ENCODE results near the gene WDFY1. TPM values are rescaled to one million over a fixed set of nuclear protein-coding genes. Genes with fewer than 3 reads are reported as not detected.

Gene WDFY1, protein sequence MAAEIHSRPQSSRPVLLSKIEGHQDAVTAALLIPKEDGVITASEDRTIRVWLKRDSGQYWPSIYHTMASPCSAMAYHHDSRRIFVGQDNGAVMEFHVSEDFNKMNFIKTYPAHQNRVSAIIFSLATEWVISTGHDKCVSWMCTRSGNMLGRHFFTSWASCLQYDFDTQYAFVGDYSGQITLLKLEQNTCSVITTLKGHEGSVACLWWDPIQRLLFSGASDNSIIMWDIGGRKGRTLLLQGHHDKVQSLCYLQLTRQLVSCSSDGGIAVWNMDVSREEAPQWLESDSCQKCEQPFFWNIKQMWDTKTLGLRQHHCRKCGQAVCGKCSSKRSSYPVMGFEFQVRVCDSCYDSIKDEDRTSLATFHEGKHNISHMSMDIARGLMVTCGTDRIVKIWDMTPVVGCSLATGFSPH
- total RNA-seq (ENCODE audit: low replicate concordance), result 119 and 177 TPM in 2 replicates

DNA sequence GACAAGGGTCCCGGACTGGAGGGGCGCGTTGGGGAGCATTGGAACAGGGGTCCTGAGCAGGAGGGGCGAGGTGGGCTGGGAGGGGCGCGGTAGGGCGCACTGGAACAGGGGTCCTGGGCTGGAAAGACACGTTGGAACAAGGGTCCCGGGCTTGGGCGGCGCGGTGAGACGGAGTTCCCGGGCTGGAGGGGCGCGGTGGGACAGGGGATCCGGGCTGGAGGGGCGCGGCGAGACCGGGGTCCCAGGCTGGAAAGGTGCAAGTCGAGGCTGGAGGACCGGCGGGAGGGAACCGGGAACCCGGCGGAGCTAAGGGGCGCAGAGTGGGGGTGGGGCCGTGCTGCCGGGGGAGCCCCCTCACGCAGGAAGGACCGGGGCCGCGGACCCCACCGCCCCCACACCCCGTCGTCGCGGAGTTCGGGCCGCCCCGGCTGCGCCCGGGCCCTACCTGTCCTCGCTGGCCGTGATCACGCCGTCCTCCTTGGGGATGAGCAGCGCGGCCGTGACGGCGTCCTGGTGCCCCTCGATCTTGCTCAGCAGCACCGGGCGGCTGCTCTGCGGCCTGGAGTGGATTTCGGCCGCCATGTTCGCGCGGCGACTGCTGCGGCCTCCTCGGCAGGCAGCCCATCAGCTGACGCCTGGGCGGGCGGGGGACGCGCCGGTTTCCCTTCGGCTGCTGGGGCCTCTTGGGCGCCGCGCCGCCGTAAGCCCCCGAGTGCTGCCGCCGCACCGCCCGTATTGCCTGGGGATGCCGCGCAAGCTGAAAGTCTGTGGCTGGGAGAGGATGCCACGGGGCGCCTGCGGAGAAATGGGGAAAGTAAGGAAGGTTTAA, at the start of gene WDFY1:
WDFY1 (minus strand) TSS at position 633 of the 829 bp plus-strand sequence; CDS start at position 582, 51 bp downstream.
- Histone ChIP-seq H3K4me2 (peak within 1 kb of the TSS; percentile 80), H3K4me3 (peak within 1 kb of the TSS; percentile 76), H3K9me3 (ENCODE audit: low read depth) (no peaks in the 10 kb centered on the region), H3K27me3 (no peaks in the 10 kb centered on the region), H3K79me2 (ENCODE audit: low read depth) (peaks cover 50% of the 10 kb centered on the region), H3K27ac (peak within 1 kb of the TSS; percentile 56), H3K9ac (peak within 1 kb of the TSS; percentile 79), H3K4me1 (peaks cover 24% of the 10 kb centered on the region), H4K20me1 (ENCODE audit: low read depth) (peaks cover 26% of the 10 kb centered on the region), H2AFZ (replicated peaks) (peak within 1 kb of the TSS; percentile 60), H3K36me3 (no peaks in the 10 kb centered on the region), H3F3A (ENCODE audit: low read depth) (peaks cover 16% of the 10 kb centered on the region)
- H3K27me3 Mint-ChIP-seq (ENCODE audit: insufficient read depth, low read depth), result peaks cover 4% of the 10 kb centered on the region
- TF ChIP-seq EZH2phosphoT487 (IDR thresholded peaks at IDR 0.05) (no peak), EZH2 (IDR thresholded peaks at IDR 0.05) (no peak)
- TF ChIP-seq, protein P1, sequence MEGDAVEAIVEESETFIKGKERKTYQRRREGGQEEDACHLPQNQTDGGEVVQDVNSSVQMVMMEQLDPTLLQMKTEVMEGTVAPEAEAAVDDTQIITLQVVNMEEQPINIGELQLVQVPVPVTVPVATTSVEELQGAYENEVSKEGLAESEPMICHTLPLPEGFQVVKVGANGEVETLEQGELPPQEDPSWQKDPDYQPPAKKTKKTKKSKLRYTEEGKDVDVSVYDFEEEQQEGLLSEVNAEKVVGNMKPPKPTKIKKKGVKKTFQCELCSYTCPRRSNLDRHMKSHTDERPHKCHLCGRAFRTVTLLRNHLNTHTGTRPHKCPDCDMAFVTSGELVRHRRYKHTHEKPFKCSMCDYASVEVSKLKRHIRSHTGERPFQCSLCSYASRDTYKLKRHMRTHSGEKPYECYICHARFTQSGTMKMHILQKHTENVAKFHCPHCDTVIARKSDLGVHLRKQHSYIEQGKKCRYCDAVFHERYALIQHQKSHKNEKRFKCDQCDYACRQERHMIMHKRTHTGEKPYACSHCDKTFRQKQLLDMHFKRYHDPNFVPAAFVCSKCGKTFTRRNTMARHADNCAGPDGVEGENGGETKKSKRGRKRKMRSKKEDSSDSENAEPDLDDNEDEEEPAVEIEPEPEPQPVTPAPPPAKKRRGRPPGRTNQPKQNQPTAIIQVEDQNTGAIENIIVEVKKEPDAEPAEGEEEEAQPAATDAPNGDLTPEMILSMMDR (IDR thresholded peaks at IDR 0.05), result no peak
- DNase-seq (ENCODE audit: low spot score), result peak; percentile 95
- H3K4me3 Mint-ChIP-seq, result peak within 1 kb of the TSS; percentile 97
- peaks cover 11% of the 10 kb centered on the region for H3K36me3 Mint-ChIP-seq
- peak within 1 kb of the TSS; percentile 72 for H3K27ac Mint-ChIP-seq
- H3K9me3 Mint-ChIP-seq, result no peaks in the 10 kb centered on the region
- peaks cover 27% of the 10 kb centered on the region for H3K4me1 Mint-ChIP-seq

DNA sequence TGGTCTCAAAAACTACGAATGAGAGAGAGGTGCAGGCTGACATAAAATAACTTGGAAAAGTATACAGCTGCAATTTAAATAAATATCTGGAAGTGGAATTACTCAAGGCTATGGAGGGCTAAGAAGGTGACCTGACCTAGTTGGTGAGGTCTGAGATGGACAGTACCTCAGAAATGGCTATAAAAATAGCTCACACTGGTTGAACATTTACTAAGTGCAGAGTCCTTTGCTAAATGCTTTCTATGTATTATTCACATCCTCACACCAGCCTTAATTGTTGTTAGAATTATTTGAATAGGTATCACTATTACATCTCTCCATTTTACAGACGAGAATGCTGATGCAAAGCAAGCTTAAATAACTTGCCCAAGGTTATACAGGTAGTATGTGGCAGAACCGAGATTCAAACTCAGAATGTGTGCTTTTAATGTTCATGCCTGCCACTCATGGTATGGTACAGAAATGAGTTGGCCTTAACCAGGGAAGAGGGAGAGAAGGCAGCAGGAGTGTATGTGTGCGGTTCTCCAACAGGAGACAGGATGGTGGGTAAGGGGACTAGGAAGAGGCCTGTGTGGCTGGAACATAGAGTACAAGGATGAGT, 49.5 kb upstream of the WDFY1 start:
- H4K20me1 ChIP-seq (ENCODE audit: low read depth), result no peaks in the 10 kb centered on the region
- Mint-ChIP-seq H3K4me1 (peaks cover 4% of the 10 kb centered on the region), H3K36me3 (peaks cover 5% of the 10 kb centered on the region), H3K9me3 (no peaks in the 10 kb centered on the region), H3K27ac (no peak overlapping the region), H3K4me3 (no peak overlapping the region), H3K27me3 (ENCODE audit: insufficient read depth, low read depth) (peaks cover 2% of the 10 kb centered on the region)
- H3K4me3 ChIP-seq, result no peak overlapping the region
- no peaks in the 10 kb centered on the region for H3K36me3 ChIP-seq
- no peaks in the 10 kb centered on the region for H3K27me3 ChIP-seq
- H3F3A ChIP-seq (ENCODE audit: low read depth), result no peaks in the 10 kb centered on the region
- no peak overlapping the region for H3K9ac ChIP-seq
- H3K79me2 ChIP-seq (ENCODE audit: low read depth), result no peaks in the 10 kb centered on the region
- TF ChIP-seq EZH2 (IDR thresholded peaks at IDR 0.05) (no peak), EZH2phosphoT487 (IDR thresholded peaks at IDR 0.05) (no peak)
- TF ChIP-seq, protein P1 (IDR thresholded peaks at IDR 0.05), result no peak
- no peak for DNase-seq (ENCODE audit: low spot score)
- H3K4me1 ChIP-seq, result peaks cover 7% of the 10 kb centered on the region
- no peak overlapping the region for H2AFZ ChIP-seq (replicated peaks)
- H3K27ac ChIP-seq, result no peak overlapping the region
- H3K4me2 ChIP-seq, result no peak overlapping the region
- no peaks in the 10 kb centered on the region for H3K9me3 ChIP-seq (ENCODE audit: low read depth)

DNA sequence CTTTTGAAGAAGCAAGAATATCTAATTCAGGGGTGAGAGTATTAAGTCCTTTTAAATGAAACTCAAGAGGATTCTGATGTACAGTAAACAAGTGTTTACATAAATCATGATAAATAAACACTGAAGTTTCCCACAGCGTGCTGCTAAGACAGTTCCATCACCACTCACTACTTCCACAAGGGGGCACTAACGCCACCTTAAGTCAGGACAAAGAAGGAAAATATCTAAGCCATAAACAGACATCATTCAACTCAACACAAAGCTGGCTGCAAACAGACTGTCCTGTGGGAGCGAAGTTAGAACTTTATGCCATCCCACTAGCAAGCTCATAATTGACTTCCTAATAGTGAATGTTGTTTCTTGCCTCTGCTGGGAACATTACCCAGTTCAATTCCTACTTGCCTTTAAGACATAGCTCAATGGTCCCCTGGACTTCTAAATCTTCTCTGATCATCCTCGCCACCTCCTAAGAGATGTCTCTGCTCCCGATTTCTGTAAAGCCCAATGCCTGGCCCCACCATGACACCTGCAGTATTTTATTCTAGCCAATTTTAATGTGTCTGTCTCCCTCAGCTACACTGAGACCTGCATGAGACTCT, 48.6 kb upstream of the WDFY1 start:
- H3K9ac ChIP-seq, result no peak overlapping the region
- peak overlapping the region; percentile 61 for H2AFZ ChIP-seq (replicated peaks)
- H3K4me1 ChIP-seq, result peaks cover 9% of the 10 kb centered on the region
- no peaks in the 10 kb centered on the region for H4K20me1 ChIP-seq (ENCODE audit: low read depth)
- no peaks in the 10 kb centered on the region for H3K9me3 ChIP-seq (ENCODE audit: low read depth)
- H3K27ac ChIP-seq, result no peak overlapping the region
- no peaks in the 10 kb centered on the region for H3F3A ChIP-seq (ENCODE audit: low read depth)
- DNase-seq (ENCODE audit: low spot score), result peak; percentile 86
- H3K36me3 ChIP-seq, result no peaks in the 10 kb centered on the region
- Mint-ChIP-seq H3K4me1 (peaks cover 4% of the 10 kb centered on the region), H3K36me3 (peaks cover 5% of the 10 kb centered on the region), H3K27me3 (ENCODE audit: insufficient read depth, low read depth) (peaks cover 2% of the 10 kb centered on the region), H3K9me3 (no peaks in the 10 kb centered on the region), H3K4me3 (no peak overlapping the region), H3K27ac (peak overlapping the region; percentile 29)
- no peaks in the 10 kb centered on the region for H3K27me3 ChIP-seq
- H3K4me3 ChIP-seq, result no peak overlapping the region
- H3K79me2 ChIP-seq (ENCODE audit: low read depth), result no peaks in the 10 kb centered on the region
- H3K4me2 ChIP-seq, result no peak overlapping the region
- TF ChIP-seq EZH2 (IDR thresholded peaks at IDR 0.05) (no peak), EZH2phosphoT487 (IDR thresholded peaks at IDR 0.05) (no peak)
- TF ChIP-seq, protein P1 (IDR thresholded peaks at IDR 0.05), result peak; percentile 84
